Endothelial cell of umbilical vein (primary cell): ENCODE results near the gene NCK2. TPM values are rescaled to one million over a fixed set of nuclear protein-coding genes. Genes with fewer than 3 reads are reported as not detected.

Source experiments
- BruUV-seq: library from RNA; stranded (reverse); fragments of 400-500 nt; replicated peaks from 2 replicates; lab custom pipeline; 2021; lab: Mats Ljungman, UMichigan
- CTCF ChIA-PET: fragments of 300-600, 350-600 bp; sonication (Branson Sonifier 250); formaldehyde crosslinking; loops from one replicate; lab custom pipeline; 2021; ENCODE audit warnings: antibody characterized with exemption, inconsistent platforms; lab: Charles Lee
- POLR2A ChIA-PET: fragments of 300-600, 350-600 bp; sonication (Branson Sonifier 250); formaldehyde crosslinking; loops from one replicate; lab custom pipeline; 2021; ENCODE audit warnings: antibody characterized with exemption, inconsistent platforms; lab: Charles Lee
- DNase-seq: peaks from one replicate; pipeline ENCODE4 v3.0.0-alpha.2; 2011; ENCODE audit warnings: low read depth, low spot score
- FAIRE-seq: peaks from 2 replicates; lab custom pipeline; 2011; peaks lifted over from hg19 to GRCh38; lab: Jason Lieb, UNC
- H2AFZ ChIP-seq: 2 replicates; pipeline ENCODE4 v1.6.0; 2012; ENCODE audit warnings: low read depth, low read length, control low read depth, inconsistent platforms
- H3K27ac ChIP-seq: 2 replicates; pipeline ENCODE4 v1.5.1; 2011; ENCODE audit warnings: low read depth, mild to moderate bottlenecking, control low read depth, low read length, moderate library complexity; ENCODE audit not compliant: insufficient read depth
- H3K27me3 ChIP-seq, 2 experiments: 2 replicates each; pipeline versions ENCODE4 v1.6.0 to v1.6.1; 2011; ENCODE audit warnings: low read length in 2 of 2, mixed read lengths in 1 of 2; ENCODE audit not compliant: control insufficient read depth in 2 of 2, insufficient read depth in 2 of 2
- H3K36me3 ChIP-seq, 2 experiments: 2 replicates in 1 of 2; 3 replicates in 1 of 2; pipeline ENCODE4 v1.5.1; 2011; ENCODE audit warnings: low read length in 2 of 2, mild to moderate bottlenecking in 1 of 2, moderate library complexity in 1 of 2; ENCODE audit not compliant: control insufficient read depth in 2 of 2, insufficient read depth in 2 of 2; ENCODE audit errors: extremely low read depth in 1 of 2
- H3K4me1 ChIP-seq: 3 replicates; pipeline ENCODE4 v1.5.1; 2011; ENCODE audit warnings: mild to moderate bottlenecking, low read length; ENCODE audit not compliant: control insufficient read depth, insufficient read depth; ENCODE audit errors: extremely low read depth
- H3K4me2 ChIP-seq: 2 replicates; pipeline ENCODE4 v1.6.1; 2011; ENCODE audit warnings: low read length, control low read depth, mixed read lengths; ENCODE audit not compliant: insufficient read depth
- H3K4me3 ChIP-seq, 3 experiments: fragments of 200-600 bp in 1 of 3; sonication (generic), shearing (Covaris generic) in 1 of 3; replicated peaks in 1 of 3; 2 replicates each; pipeline ENCODE4 v1.5.1; 2011 to 2016; ENCODE audit warnings: control low read depth in 3 of 3, low read length in 3 of 3, mild to moderate bottlenecking in 2 of 3, inconsistent platforms in 1 of 3, low read depth in 1 of 3, moderate library complexity in 1 of 3; ENCODE audit not compliant: insufficient read depth in 1 of 3
- H3K79me2 ChIP-seq: 2 replicates; pipeline ENCODE4 v1.6.0; 2012; ENCODE audit warnings: low read length, inconsistent platforms; ENCODE audit not compliant: control insufficient read depth, insufficient read depth
- H3K9ac ChIP-seq: replicated peaks from 2 replicates; pipeline ENCODE3; 2011; ENCODE audit warnings: low read length, control low read depth; ENCODE audit not compliant: insufficient read depth; ENCODE audit errors: extremely low read depth
- H3K9me1 ChIP-seq: replicated peaks from 3 replicates; pipeline ENCODE4 v1.6.0; 2011; ENCODE audit warnings: mild to moderate bottlenecking, low read length; ENCODE audit not compliant: control insufficient read depth, insufficient read depth; ENCODE audit errors: extremely low read depth
- H3K9me3 ChIP-seq: replicated peaks from 2 replicates; pipeline ENCODE4 v1.5.1; 2012; ENCODE audit warnings: low read length, inconsistent platforms; ENCODE audit not compliant: control insufficient read depth, insufficient read depth
- H4K20me1 ChIP-seq: replicated peaks from 2 replicates; pipeline ENCODE3; 2011; ENCODE audit warnings: mild to moderate bottlenecking, low read length; ENCODE audit not compliant: control insufficient read depth, insufficient read depth; ENCODE audit errors: extremely low read depth
- CTCF ChIP-seq, 2 donors: IDR thresholded peaks; 1 replicate in 1 of 2; 2 replicates in 1 of 2; pipeline ENCODE4 v1.5.1; 2011; ENCODE audit warnings: low read length in 2 of 2, mild to moderate bottlenecking in 2 of 2, moderate library complexity in 2 of 2, control low read depth in 1 of 2, inconsistent platforms in 1 of 2, low read depth in 1 of 2; ENCODE audit not compliant: insufficient read depth in 1 of 2; ENCODE audit errors: extremely low read depth in 1 of 2
- EZH2 ChIP-seq: IDR thresholded peaks from 2 replicates; pipeline ENCODE4 v1.6.1; 2012; ENCODE audit warnings: borderline replicate concordance, low read depth, mild to moderate bottlenecking, moderate library complexity, low read length, inconsistent platforms; ENCODE audit not compliant: severe bottlenecking
- FOS ChIP-seq: IDR thresholded peaks from 2 replicates; pipeline ENCODE4 v1.6.1; 2011; ENCODE audit warnings: mild to moderate bottlenecking, low read length, moderate library complexity, borderline replicate concordance; ENCODE audit not compliant: insufficient read depth
- GATA2 ChIP-seq: IDR thresholded peaks from 2 replicates; pipeline ENCODE4 v1.7.0; 2011; ENCODE audit warnings: low read depth, mild to moderate bottlenecking, moderate library complexity, mixed read lengths, low read length; ENCODE audit not compliant: insufficient read length, insufficient read depth
- JUN ChIP-seq: IDR thresholded peaks from 2 replicates; pipeline ENCODE4 v1.6.1; 2011; ENCODE audit warnings: borderline replicate concordance, low read depth; ENCODE audit not compliant: insufficient read length, insufficient read depth
- MAX ChIP-seq: IDR thresholded peaks from 2 replicates; pipeline ENCODE4 v1.6.1; 2011; ENCODE audit not compliant: insufficient read depth, insufficient read length
- MYC ChIP-seq: IDR thresholded peaks from one replicate; pipeline ENCODE4 v1.6.1; 2011; ENCODE audit warnings: mild to moderate bottlenecking, low read depth, low read length
- POLR2A ChIP-seq: IDR thresholded peaks from 2 replicates; pipeline ENCODE4 v1.6.1; 2012; ENCODE audit warnings: low read depth, mild to moderate bottlenecking, control low read depth, low read length
- POLR2AphosphoS5 ChIP-seq: IDR thresholded peaks from 2 replicates; pipeline ENCODE4 v1.6.1; 2012; ENCODE audit warnings: low read depth, mild to moderate bottlenecking, control low read depth, low read length, moderate library complexity; ENCODE audit not compliant: insufficient read depth
- dilution Hi-C: fragments of 300-500 bp; cut with MboI; formaldehyde crosslinking; loops from one replicate; pipeline ENCODE4 v1.15.0; 2019; ENCODE audit warnings: low sequenced_read_pairs; ENCODE audit not compliant: extremely low pct_ligation_motif_present
- intact Hi-C: fragments of 100-400 bp; cut with micrococcal nuclease; formaldehyde crosslinking; loops from one replicate; pipeline ENCODE4 v1.10.0; 2022
- polyA plus RNA-seq, 4 experiments: library from polyadenylated mRNA; depleted of rRNA in 3 of 4; stranded (reverse) in 3 of 4; unstranded in 1 of 4; fragments of >200 nt; gene quantifications; 2 replicates each; pipeline versions ENCODE4 v1.2.1 to v1.2.3, GENCODE V29; 2011 to 2012; ENCODE audit warnings: missing spikeins in 1 of 4
- total RNA-seq: library from RNA; stranded (reverse); gene quantifications from 2 replicates; pipeline ENCODE4 v1.2.3, GENCODE V29; 2021

Gene NCK2
- total and polyA plus RNA-seq, 2 donors (not counting 3 experiments of a cell fraction or from before 2014, with no cell fraction given), result 23.8 to 39.1 TPM

- Histone ChIP-seq H3K9me1 (no peaks in the 10 kb centered on the region), H2AFZ (no peak overlapping the region), H3K4me1 (no peaks in the 10 kb centered on the region), H3K27ac (no peak overlapping the region), H3K4me2 (no peak overlapping the region), H3K36me3 (no peaks in the 10 kb centered on the region), H3K79me2 (no peaks in the 10 kb centered on the region), H3K9me3 (no peaks in the 10 kb centered on the region), H4K20me1 (no peaks in the 10 kb centered on the region), H3K9ac (no peak overlapping the region), H3K27me3 (no peaks in the 10 kb centered on the region), H3K4me3 (no peak overlapping the region)
- no TSS peak for BruUV-seq
- ChIA-PET POLR2A (no interaction called here), CTCF (no interaction called here)
- intact Hi-C loops, result no loop called here
- DNase-seq (no peak), FAIRE-seq (no peak)
- no peak for TF ChIP-seq GATA2
- TF ChIP-seq CTCF (IDR thresholded peaks at IDR 0.05; ENCODE audit: extremely low read depth in 1 of 2, insufficient read depth in 1 of 2, low read depth in 1 of 2, low read length in 2 of 2), result no peak
- dilution Hi-C loops, result no loop called here
These were observed 172.5 kb downstream of the NCK2 start for GRCh38 chr2:105917226-105917625.

- no peak for FAIRE-seq
- no TSS peak for BruUV-seq
- no peaks in the 10 kb centered on the region for H3K4me1 ChIP-seq
- H3K9me1 ChIP-seq, result no peaks in the 10 kb centered on the region
- POLR2A ChIA-PET, result no interaction called here
- no peaks in the 10 kb centered on the region for H3K79me2 ChIP-seq
- H3K4me2 ChIP-seq, result no peak overlapping the region
- no peaks in the 10 kb centered on the region for H3K27me3 ChIP-seq
- no peak for DNase-seq
- CTCF ChIA-PET, result no interaction called here
- H2AFZ ChIP-seq, result no peak overlapping the region
- TF ChIP-seq CTCF (IDR thresholded peaks at IDR 0.05; ENCODE audit: extremely low read depth in 1 of 2, insufficient read depth in 1 of 2, low read depth in 1 of 2, low read length in 2 of 2), result no peak
- TF ChIP-seq FOS, result no peak
- TF ChIP-seq EZH2, result no peak
- no peak for TF ChIP-seq JUN
- no peak for TF ChIP-seq POLR2AphosphoS5
- TF ChIP-seq GATA2, result no peak
- TF ChIP-seq MAX, result no peak
- TF ChIP-seq MYC, result no peak
- no peak for TF ChIP-seq POLR2A
- H4K20me1 ChIP-seq, result no peaks in the 10 kb centered on the region
- H3K36me3 ChIP-seq, result no peaks in the 10 kb centered on the region
- H3K9ac ChIP-seq, result no peak overlapping the region
- no peaks in the 10 kb centered on the region for H3K9me3 ChIP-seq
- dilution Hi-C loops (no loop called here), intact Hi-C loops (no loop called here)
- no peak overlapping the region for H3K27ac ChIP-seq
- no peak overlapping the region for H3K4me3 ChIP-seq
These were observed 173.0 kb downstream of the NCK2 start for GRCh38 chr2:105917688-105918087.
